Neural cell (in vitro differentiated cells): ENCODE results near the gene KLRC3. TPM values are rescaled to one million over a fixed set of nuclear protein-coding genes. Genes with fewer than 3 reads are reported as not detected.

Experiments used
- H2AFZ ChIP-seq: fragments of 200-600, 300-800 bp; sonication (generic), shearing (Covaris generic); 2 replicates; pipeline ENCODE4 v1.6.0; 2014; ENCODE audit warnings: low read depth, mild to moderate bottlenecking, antibody characterized with exemption, low read length, moderate library complexity
- H3F3A ChIP-seq: fragments of 200-600 bp; shearing (Covaris generic); 2 replicates; pipeline ENCODE4 v1.6.1; 2016; ENCODE audit warnings: mild to moderate bottlenecking, moderate library complexity, mixed read lengths, antibody characterized with exemption, low read length; ENCODE audit not compliant: insufficient read depth, poor library complexity, severe bottlenecking
- H3K27ac ChIP-seq: fragments of 200-600, 300-800 bp; sonication (generic), shearing (Covaris generic); 2 replicates; pipeline ENCODE4 v1.5.1; 2014; ENCODE audit warnings: mild to moderate bottlenecking, low read length, moderate library complexity
- H3K27me3 ChIP-seq: fragments of 300-800, 200-600 bp; sonication (generic), shearing (Covaris generic); 2 replicates; pipeline ENCODE4 v1.6.0; 2014; ENCODE audit warnings: mild to moderate bottlenecking, low read depth, low read length, moderate library complexity; ENCODE audit not compliant: insufficient read depth
- H3K36me3 ChIP-seq: fragments of 300-800, 200-600 bp; sonication (generic), shearing (Covaris generic); 2 replicates; pipeline ENCODE4 v1.5.1; 2014; ENCODE audit warnings: mild to moderate bottlenecking, antibody characterized with exemption, low read length, moderate library complexity; ENCODE audit not compliant: insufficient read depth
- H3K4me2 ChIP-seq: fragments of 300-800, 200-600 bp; sonication (generic), shearing (Covaris generic); 2 replicates; pipeline ENCODE4 v1.6.0; 2014; ENCODE audit warnings: mild to moderate bottlenecking, low read length
- H3K4me3 ChIP-seq: fragments of 300-800, 200-600 bp; sonication (generic), shearing (Covaris generic); 2 replicates; pipeline ENCODE4 v1.5.1; 2014; ENCODE audit warnings: mild to moderate bottlenecking, low read length, moderate library complexity
- H3K79me2 ChIP-seq: fragments of 200-600 bp; shearing (Covaris generic); replicated peaks from 2 replicates; pipeline ENCODE4 v1.6.0; 2014; ENCODE audit warnings: mild to moderate bottlenecking, low read length, moderate library complexity; ENCODE audit not compliant: insufficient read depth
- H3K9ac ChIP-seq: fragments of 300-800, 200-600 bp; sonication (generic), shearing (Covaris generic); 2 replicates; pipeline ENCODE4 v1.6.1; 2016; ENCODE audit warnings: mild to moderate bottlenecking, low read length, mixed read lengths
- H3K9me2 ChIP-seq: fragments of 200-600 bp; shearing (Covaris generic); 2 replicates; pipeline ENCODE4 v1.6.1; 2016; ENCODE audit warnings: mild to moderate bottlenecking, low read length, mixed read lengths; ENCODE audit not compliant: insufficient read depth
- H3K9me3 ChIP-seq: fragments of 200-600, 300-800 bp; sonication (generic), shearing (Covaris generic); 2 replicates; pipeline ENCODE4 v1.6.1; 2016; ENCODE audit warnings: mild to moderate bottlenecking, mixed run types, low read length, moderate library complexity, mixed read lengths
- H4K20me1 ChIP-seq: fragments of 200-600 bp; shearing (Covaris generic); 2 replicates; pipeline ENCODE4 v1.6.1; 2016; ENCODE audit warnings: mild to moderate bottlenecking, mixed run types; ENCODE audit not compliant: insufficient read depth
- CTCF ChIP-seq: fragments of 450-650 bp; IDR thresholded peaks from 2 replicates; pipeline ENCODE4 v1.5.1; 2014; ENCODE audit warnings: antibody characterized with exemption, mild to moderate bottlenecking, moderate library complexity; ENCODE audit not compliant: poor library complexity, severe bottlenecking
- EP300 ChIP-seq: fragments of 450-650 bp; conservative IDR thresholded peaks from 2 replicates; pipeline ENCODE4 v1.6.1; 2014; ENCODE audit warnings: antibody characterized with exemption, mild to moderate bottlenecking, moderate library complexity; ENCODE audit not compliant: poor library complexity, severe bottlenecking
- EZH2 ChIP-seq: fragments of 200-600, 300-800 bp; shearing (Covaris generic), sonication (generic); IDR thresholded peaks from 2 replicates; pipeline ENCODE4 v1.6.1; 2014; ENCODE audit warnings: antibody characterized with exemption, low read length, borderline replicate concordance, mild to moderate bottlenecking; ENCODE audit not compliant: insufficient read depth, poor library complexity, severe bottlenecking
- MXI1 ChIP-seq: fragments of 450-650 bp; conservative IDR thresholded peaks from 2 replicates; pipeline ENCODE4 v1.6.1; 2014; ENCODE audit warnings: antibody characterized with exemption, mild to moderate bottlenecking; ENCODE audit not compliant: poor library complexity, severe bottlenecking
- POLR2AphosphoS5 ChIP-seq: IDR thresholded peaks from 2 replicates; pipeline ENCODE4 v1.6.1; 2012
- RAD21 ChIP-seq: fragments of 450-650 bp; conservative IDR thresholded peaks from 2 replicates; pipeline ENCODE4 v1.6.1; 2014; ENCODE audit warnings: antibody characterized with exemption, mild to moderate bottlenecking, moderate library complexity
- REST ChIP-seq: IDR thresholded peaks from 2 replicates; pipeline ENCODE4 v1.6.1; 2012; ENCODE audit warnings: borderline replicate concordance
- SMC3 ChIP-seq: fragments of 450-650 bp; conservative IDR thresholded peaks from 2 replicates; pipeline ENCODE4 v1.6.1; 2014; ENCODE audit warnings: antibody characterized with exemption, mild to moderate bottlenecking, moderate library complexity; ENCODE audit not compliant: poor library complexity
- TAF1 ChIP-seq: IDR thresholded peaks from 2 replicates; pipeline ENCODE4 v1.6.1; 2012; ENCODE audit warnings: low read depth
- polyA plus RNA-seq: library from polyadenylated mRNA; depleted of rRNA; stranded (reverse); fragments of >200 nt; gene quantifications from 2 replicates; pipeline ENCODE4 v1.2.3, GENCODE V29; 2014

Gene KLRC3
- polyA plus RNA-seq, 1 donor from 2014 or later: 3.7 TPM

- no peak for TF ChIP-seq TAF1
- TF ChIP-seq CTCF: no peak
- TF ChIP-seq REST: no peak
- TF ChIP-seq EP300: no peak
- no peak for TF ChIP-seq RAD21
- no peak for TF ChIP-seq SMC3
- no peak for TF ChIP-seq MXI1
- no peak for TF ChIP-seq POLR2AphosphoS5
- TF ChIP-seq EZH2: no peak
- no peaks in the 10 kb centered on the region for H3K9me3 ChIP-seq
- H3K9ac ChIP-seq: no peak overlapping the region
- H3K4me3 ChIP-seq: peak overlapping the region; percentile 31
- no peak overlapping the region for H2AFZ ChIP-seq
- no peak overlapping the region for H3K4me2 ChIP-seq
- no peaks in the 10 kb centered on the region for H3F3A ChIP-seq
- H3K27ac ChIP-seq: no peak overlapping the region
- no peaks in the 10 kb centered on the region for H3K79me2 ChIP-seq
- H3K36me3 ChIP-seq: no peaks in the 10 kb centered on the region
- H3K27me3 ChIP-seq: no peaks in the 10 kb centered on the region
- no peaks in the 10 kb centered on the region for H4K20me1 ChIP-seq
- H3K9me2 ChIP-seq: no peaks in the 10 kb centered on the region
Measured at GRCh38 chr12:10364815-10365622, 55.4 kb downstream of the KLRC3 start.

GRCh38 chr12:10363914-10364814 is 56.2 kb downstream of the KLRC3 start:
- Histone ChIP-seq H3K9me2 (no peaks in the 10 kb centered on the region), H3K79me2 (no peaks in the 10 kb centered on the region), H3K4me2 (no peak overlapping the region), H3K9me3 (no peaks in the 10 kb centered on the region), H3K4me3 (no peak overlapping the region), H2AFZ (no peak overlapping the region), H3K36me3 (no peaks in the 10 kb centered on the region), H3K9ac (no peak overlapping the region), H3K27me3 (no peaks in the 10 kb centered on the region), H3F3A (no peaks in the 10 kb centered on the region), H4K20me1 (no peaks in the 10 kb centered on the region), H3K27ac (no peak overlapping the region)
- TF ChIP-seq CTCF: no peak
- no peak for TF ChIP-seq MXI1
- TF ChIP-seq EZH2: no peak
- TF ChIP-seq SMC3: no peak
- TF ChIP-seq EP300: no peak
- no peak for TF ChIP-seq RAD21
- no peak for TF ChIP-seq REST
- TF ChIP-seq TAF1: no peak
- TF ChIP-seq POLR2AphosphoS5: no peak
